Activated CD8-positive, alpha-beta T cell treated with anti-CD3 and anti-CD28 coated beads for 36 hours (primary cell): ENCODE data around the gene TMEM187. TPM values are rescaled to one million over a fixed set of nuclear protein-coding genes. Genes with fewer than 3 reads are reported as not detected.

Experiments
- ATAC-seq: fragments of 200-7000 bp; cut with Tn5 transposase; one replicate; pipeline ENCODE4 v1.10.0; 2021; ENCODE audit warnings: mild to moderate bottlenecking, moderate library complexity
- CTCF ChIA-PET: fragments of 350-600 bp; sonication (Branson Sonifier 250); formaldehyde crosslinking; loops from one replicate; lab custom pipeline; 2021; ENCODE audit warnings: antibody characterized with exemption; lab: Charles Lee
- POLR2A ChIA-PET: fragments of 350-600 bp; sonication (Branson Sonifier 250); formaldehyde crosslinking; loops from one replicate; lab custom pipeline; 2021; ENCODE audit warnings: antibody characterized with exemption; lab: Charles Lee
- DNase-seq: peaks from one replicate; pipeline ENCODE4 v3.0.0-alpha.2; 2020
- H3K27ac Mint-ChIP-seq: one replicate; pipeline ENCODE4 v1.8.0; 2021; ENCODE audit warnings: mild to moderate bottlenecking, mixed read lengths
- H3K27me3 Mint-ChIP-seq: one replicate; pipeline ENCODE4 v1.8.0; 2021; ENCODE audit warnings: mixed read lengths
- H3K36me3 Mint-ChIP-seq: one replicate; pipeline ENCODE4 v1.8.0; 2021; ENCODE audit warnings: low read depth, mixed read lengths
- H3K4me1 Mint-ChIP-seq: one replicate; pipeline ENCODE4 v1.8.0; 2021; ENCODE audit warnings: low read depth, mixed read lengths
- H3K4me3 Mint-ChIP-seq: one replicate; pipeline ENCODE4 v1.8.0; 2021; ENCODE audit warnings: mild to moderate bottlenecking, moderate library complexity, mixed read lengths
- H3K9me3 Mint-ChIP-seq: one replicate; pipeline ENCODE4 v1.8.0; 2021; ENCODE audit warnings: mixed read lengths
- intact Hi-C: fragments of 100-400 bp; cut with micrococcal nuclease; formaldehyde crosslinking; loops from one replicate; pipeline ENCODE4 v1.10.0; 2022
- total RNA-seq, 2 experiments: library from RNA; stranded (reverse); gene quantifications; one replicate each; pipeline ENCODE4 v1.2.3, GENCODE V29; 2021
- TF ChIP-seq, protein P1 (sequence below): fragments of 200-600 bp; IDR thresholded peaks from one replicate; pipeline ENCODE4 v1.8.0; 2022; ENCODE audit warnings: antibody characterized with exemption, mild to moderate bottlenecking

The TMEM187 gene
- total RNA-seq, 2 experiments from 2014 or later = 4.4 to 4.5 TPM

- Mint-ChIP-seq H3K27me3 (no peaks in the 10 kb centered on the region), H3K9me3 (no peaks in the 10 kb centered on the region), H3K4me3 (no peak overlapping the region), H3K36me3 (peaks cover 26% of the 10 kb centered on the region), H3K27ac (peak overlapping the region; percentile 86), H3K4me1 (peaks cover 42% of the 10 kb centered on the region)
- ATAC-seq (no peak), DNase-seq (no peak)
- POLR2A ChIA-PET = interaction anchor here (0.5 to 11.9 kb wide), 6 partner anchors 12 to 75 kb away, joined by 3 to 130 read pairs (median 30); partner anchors contain the start of genes ARHGAP4, HCFC1 and NAA10
- CTCF ChIA-PET = interaction anchor here (0.7 to 10.2 kb wide), 7 partner anchors 9 to 184 kb away, joined by 3 to 136 read pairs (median 4); partner anchors contain the start of genes ARHGAP4, NAA10 and PLXNB3
- TF ChIP-seq, protein P1, sequence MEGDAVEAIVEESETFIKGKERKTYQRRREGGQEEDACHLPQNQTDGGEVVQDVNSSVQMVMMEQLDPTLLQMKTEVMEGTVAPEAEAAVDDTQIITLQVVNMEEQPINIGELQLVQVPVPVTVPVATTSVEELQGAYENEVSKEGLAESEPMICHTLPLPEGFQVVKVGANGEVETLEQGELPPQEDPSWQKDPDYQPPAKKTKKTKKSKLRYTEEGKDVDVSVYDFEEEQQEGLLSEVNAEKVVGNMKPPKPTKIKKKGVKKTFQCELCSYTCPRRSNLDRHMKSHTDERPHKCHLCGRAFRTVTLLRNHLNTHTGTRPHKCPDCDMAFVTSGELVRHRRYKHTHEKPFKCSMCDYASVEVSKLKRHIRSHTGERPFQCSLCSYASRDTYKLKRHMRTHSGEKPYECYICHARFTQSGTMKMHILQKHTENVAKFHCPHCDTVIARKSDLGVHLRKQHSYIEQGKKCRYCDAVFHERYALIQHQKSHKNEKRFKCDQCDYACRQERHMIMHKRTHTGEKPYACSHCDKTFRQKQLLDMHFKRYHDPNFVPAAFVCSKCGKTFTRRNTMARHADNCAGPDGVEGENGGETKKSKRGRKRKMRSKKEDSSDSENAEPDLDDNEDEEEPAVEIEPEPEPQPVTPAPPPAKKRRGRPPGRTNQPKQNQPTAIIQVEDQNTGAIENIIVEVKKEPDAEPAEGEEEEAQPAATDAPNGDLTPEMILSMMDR = no peak
- intact Hi-C loops = no loop called here
These were observed 24.5 kb upstream of the TMEM187 start for GRCh38 chrX:153948002-153948466.

GRCh38 chrX:153948847-153949805 lies 23.4 kb upstream of the TMEM187 start:
- Mint-ChIP-seq H3K4me3 (peak overlapping the region; percentile 42), H3K36me3 (peaks cover 33% of the 10 kb centered on the region), H3K4me1 (peaks cover 41% of the 10 kb centered on the region), H3K27me3 (no peaks in the 10 kb centered on the region), H3K27ac (peak overlapping the region; percentile 86), H3K9me3 (no peaks in the 10 kb centered on the region)
- CTCF ChIA-PET = interaction anchor here (1.2 to 10.2 kb wide), 5 partner anchors 11 to 182 kb away, joined by 4 to 136 read pairs (median 6); partner anchors contain the start of gene ARHGAP4
- DNase-seq = no peak
- intact Hi-C loops = no loop called here
- TF ChIP-seq, protein P1 = no peak
- POLR2A ChIA-PET = interaction anchor here (0.6 to 11.9 kb wide), 8 partner anchors 10 to 91 kb away, joined by 3 to 130 read pairs (median 12); partner anchors contain the start of genes ARHGAP4, HCFC1 and NAA10
- ATAC-seq = no peak

DNA sequence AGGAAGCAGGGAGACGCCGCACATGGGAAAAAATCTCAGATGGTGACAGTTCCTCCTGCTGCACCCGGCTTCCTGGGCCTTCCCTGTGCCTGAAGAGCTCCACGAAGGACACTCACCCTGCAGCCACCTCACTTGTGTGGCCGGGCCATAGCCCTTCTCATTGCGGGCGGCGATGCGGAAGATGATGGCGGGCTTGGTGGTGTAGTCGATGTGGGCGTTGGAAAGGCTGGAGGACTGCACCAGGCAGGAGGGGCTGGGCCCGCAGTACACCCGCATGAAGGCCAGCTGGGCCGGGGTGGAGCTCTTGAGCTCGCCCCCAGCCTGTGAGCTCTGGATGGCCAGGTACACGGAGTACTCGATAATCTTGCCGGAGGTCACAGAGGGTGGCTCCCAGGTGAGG lies 22.4 kb upstream of the TMEM187 start:
- ATAC-seq (no peak), DNase-seq (no peak)
- intact Hi-C loops = no loop called here
- no peak overlapping the region for H3K4me3 Mint-ChIP-seq
- H3K9me3 Mint-ChIP-seq = no peaks in the 10 kb centered on the region
- CTCF ChIA-PET = interaction anchor here (1.2 to 10.2 kb wide), 4 partner anchors 12 to 183 kb away, joined by 4 to 136 read pairs (median 6); partner anchors contain the start of gene ARHGAP4
- no peaks in the 10 kb centered on the region for H3K27me3 Mint-ChIP-seq
- peaks cover 40% of the 10 kb centered on the region for H3K36me3 Mint-ChIP-seq
- H3K4me1 Mint-ChIP-seq = peaks cover 39% of the 10 kb centered on the region
- POLR2A ChIA-PET = interaction anchor here (0.5 to 11.9 kb wide), 7 partner anchors 9 to 60 kb away, joined by 3 to 130 read pairs (median 14); partner anchors contain the start of genes ARHGAP4, HCFC1 and NAA10
- TF ChIP-seq, protein P1 = no peak
- H3K27ac Mint-ChIP-seq = peak overlapping the region; percentile 66

GRCh38 chrX:153951683-153952372 lies 20.7 kb upstream of the TMEM187 start:
- intact Hi-C loops = no loop called here
- H3K27ac Mint-ChIP-seq = peak overlapping the region; percentile 66
- POLR2A ChIA-PET = interaction anchor here (0.6 to 11.9 kb wide), 6 partner anchors 11 to 534 kb away, joined by 3 to 130 read pairs (median 5); partner anchors contain the start of genes ARHGAP4, HCFC1 and NAA10

More at GRCh38 chrX:153951683-153952372, 20.7 kb upstream of the TMEM187 start:
- TF ChIP-seq, protein P1 = no peak
- Mint-ChIP-seq H3K27me3 (no peaks in the 10 kb centered on the region), H3K4me1 (peaks cover 39% of the 10 kb centered on the region), H3K4me3 (no peak overlapping the region), H3K9me3 (no peaks in the 10 kb centered on the region), H3K36me3 (peaks cover 44% of the 10 kb centered on the region)
- CTCF ChIA-PET = interaction anchor here (1.1 to 10.2 kb wide), 3 partner anchors 11 to 26 kb away, joined by 3 to 136 read pairs (median 17); partner anchors contain the start of gene ARHGAP4
- DNase-seq (no peak), ATAC-seq (no peak)
